Ishikawa (cell line): ENCODE data around the gene KLHL3.

Source experiments
- CREB1 ChIP-seq: IDR thresholded peaks from 2 replicates; pipeline ENCODE4 v1.6.1; 2012; ENCODE audit warnings: low read depth
- EP300 ChIP-seq: IDR thresholded peaks from 2 replicates; pipeline ENCODE4 v1.6.1; 2012; ENCODE audit warnings: borderline replicate concordance
- RAD21 ChIP-seq: IDR thresholded peaks from 2 replicates; pipeline ENCODE4 v1.6.1; 2012; ENCODE audit warnings: low read depth
- TAF1 ChIP-seq: IDR thresholded peaks from 2 replicates; pipeline ENCODE4 v1.6.1; 2012; ENCODE audit warnings: low read depth, mild to moderate bottlenecking
- TEAD4 ChIP-seq: IDR thresholded peaks from 2 replicates; pipeline ENCODE4 v1.6.1; 2012
- TF ChIP-seq, protein P1 (sequence below): IDR thresholded peaks from 2 replicates; pipeline ENCODE4 v1.6.1; 2012

DNA sequence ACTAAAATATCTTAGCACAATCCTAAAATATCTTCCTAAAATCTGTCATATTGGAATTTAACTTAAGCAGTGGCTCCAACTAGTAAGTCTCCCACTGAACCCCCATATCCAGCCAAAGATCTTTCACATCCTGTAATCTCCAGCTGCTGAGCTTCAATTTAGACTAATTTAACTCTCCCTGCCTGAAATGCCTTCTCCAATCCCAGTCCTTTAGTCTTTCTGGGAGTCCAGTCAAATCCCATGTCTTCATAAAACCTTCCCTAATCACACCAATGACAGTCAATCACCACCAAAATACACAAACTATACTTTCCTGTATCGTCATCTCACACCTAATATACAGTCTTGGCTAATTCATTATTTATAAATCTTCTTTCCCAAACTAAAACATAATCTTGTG, 607 bp upstream of the KLHL3 start:
- TF ChIP-seq TAF1 (no peak), TEAD4 (no peak), RAD21 (no peak), CREB1 (no peak), EP300 (no peak)
- TF ChIP-seq, protein P1, sequence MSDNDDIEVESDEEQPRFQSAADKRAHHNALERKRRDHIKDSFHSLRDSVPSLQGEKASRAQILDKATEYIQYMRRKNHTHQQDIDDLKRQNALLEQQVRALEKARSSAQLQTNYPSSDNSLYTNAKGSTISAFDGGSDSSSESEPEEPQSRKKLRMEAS: no peak
